NB4 (cell line): ENCODE results near the gene HOXB3.

Experiments used
- CTCF ChIP-seq: IDR thresholded peaks from one replicate; pipeline ENCODE4 v1.5.1; 2012; ENCODE audit warnings: low read depth, low read length
- MYC ChIP-seq: IDR thresholded peaks from 2 replicates; pipeline ENCODE4 v1.6.1; 2011; ENCODE audit warnings: low read depth, low read length
- POLR2A ChIP-seq: IDR thresholded peaks from 2 replicates; pipeline ENCODE4 v1.6.1; 2011; ENCODE audit warnings: mild to moderate bottlenecking; ENCODE audit not compliant: insufficient read length; ENCODE audit errors: extremely low read depth
- TF ChIP-seq, protein P1 (sequence below): IDR thresholded peaks from 2 replicates; pipeline ENCODE4 v1.6.1; 2011; ENCODE audit warnings: low read depth, low read length

- TF ChIP-seq CTCF (no peak), POLR2A (no peak), MYC (no peak)
- TF ChIP-seq, protein P1, sequence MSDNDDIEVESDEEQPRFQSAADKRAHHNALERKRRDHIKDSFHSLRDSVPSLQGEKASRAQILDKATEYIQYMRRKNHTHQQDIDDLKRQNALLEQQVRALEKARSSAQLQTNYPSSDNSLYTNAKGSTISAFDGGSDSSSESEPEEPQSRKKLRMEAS, result no peak
Observed at GRCh38 chr17:48600244-48601098, 10.4 kb upstream of the HOXB3 start.
